ENCODE data around the gene TK2. TPM values are rescaled to one million over a fixed set of nuclear protein-coding genes. Genes with fewer than 3 reads are reported as not detected.

The TK2 gene
- total RNA-seq, 4 donors from 2014 or later, result 15.7 to 20.6 (median 16.6) TPM

DNA sequence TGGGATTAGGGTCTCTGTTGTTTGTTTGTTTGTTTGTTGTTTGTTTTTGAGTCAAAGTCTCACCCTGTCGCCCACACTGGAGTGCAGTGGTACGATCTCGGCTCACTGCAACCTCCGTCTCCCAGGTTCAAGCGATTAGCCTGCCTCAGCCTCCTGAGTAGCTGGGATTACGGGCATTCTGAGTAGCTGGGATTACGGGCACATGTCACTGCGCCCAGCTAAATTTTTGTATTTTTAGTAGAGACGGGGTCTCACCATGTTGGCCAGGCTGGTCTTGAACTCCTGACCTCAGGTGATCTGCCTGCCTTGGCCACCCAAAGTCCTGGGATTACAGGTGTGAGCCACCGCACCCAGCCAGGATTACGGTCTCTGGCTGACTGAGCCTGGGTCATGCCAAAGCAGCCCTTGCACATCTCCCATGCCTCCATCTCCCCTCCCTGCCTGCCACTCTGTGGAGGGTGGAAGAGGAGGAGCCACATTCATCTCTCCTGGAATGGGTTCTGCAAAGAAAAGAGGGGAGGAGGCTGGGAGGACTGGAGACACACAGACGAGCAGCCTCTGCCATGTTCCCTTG lies 63.6 kb downstream of the TK2 start:
- no peak for DNase-seq

DNA sequence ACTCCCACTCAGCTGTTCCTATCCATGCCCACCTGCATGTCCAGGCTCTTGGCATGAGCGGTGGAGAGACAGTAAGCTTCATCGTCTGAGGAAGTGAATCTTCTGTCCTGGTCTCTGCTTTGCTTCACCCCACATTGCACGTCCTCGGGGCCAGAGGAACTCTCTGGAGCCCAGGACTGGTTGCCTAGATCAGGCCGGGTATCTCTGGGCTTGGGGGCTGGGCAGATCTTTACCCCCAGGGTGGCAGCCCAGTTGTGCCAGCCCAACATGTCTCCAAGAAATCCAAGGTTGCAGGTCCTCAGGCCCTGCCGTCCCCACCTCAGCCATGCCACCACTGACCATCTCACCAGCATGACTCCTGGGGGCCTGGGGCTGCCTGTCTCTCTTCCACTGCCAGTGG lies 64.5 kb downstream of the TK2 start:
- in situ Hi-C loops (cut with MboI; ENCODE audit: low pct_ligation_motif_present in 1 of 4, low pct_unique_long_range_greater_than_20kb in 1 of 4, low sequenced_read_pairs in 3 of 4), result loop anchor here in 2 of 4 donors (10.0 to 25.0 kb wide), 2 partner anchors 81 to 102 kb away; partner anchors contain the start of gene CMTM2 (in 2 of the 2)

More for the DNA sequence above, 63.6 kb downstream of the TK2 start:
- intact Hi-C loops (cut with DNase I; ENCODE audit: low total_unique reads) (loop anchor here (5.0 kb wide), 1 partner anchor 79 kb away; no protein-coding TSS in a partner anchor), in situ Hi-C loops (cut with MboI; ENCODE audit: low pct_ligation_motif_present in 1 of 4, low pct_unique_long_range_greater_than_20kb in 1 of 4, low sequenced_read_pairs in 3 of 4) (loop anchor here in 2 of 4 donors (10.0 to 25.0 kb wide), 2 partner anchors 81 to 101 kb away; partner anchors contain the start of gene CMTM2 (in 2 of the 2))
- Histone ChIP-seq H3K27ac (peak overlapping the region in 1 of 4 donors; percentile 60), H3K27me3 (no peaks in the 10 kb centered on the region), H3K36me3 (no peaks in the 10 kb centered on the region), H3K4me3 (no peak overlapping the region), H3K9me3 (no peaks in the 10 kb centered on the region), H3K4me1 (peaks cover 0 to 11% (median 8%) of the 10 kb centered on the region in 4 donors)
- TF ChIP-seq POLR2A (IDR thresholded peaks at IDR 0.05) (no peak), POLR2AphosphoS5 (IDR thresholded peaks at IDR 0.05) (no peak), EP300 (IDR thresholded peaks at IDR 0.05; ENCODE audit: low read depth) (no peak)
- TF ChIP-seq, protein P1, sequence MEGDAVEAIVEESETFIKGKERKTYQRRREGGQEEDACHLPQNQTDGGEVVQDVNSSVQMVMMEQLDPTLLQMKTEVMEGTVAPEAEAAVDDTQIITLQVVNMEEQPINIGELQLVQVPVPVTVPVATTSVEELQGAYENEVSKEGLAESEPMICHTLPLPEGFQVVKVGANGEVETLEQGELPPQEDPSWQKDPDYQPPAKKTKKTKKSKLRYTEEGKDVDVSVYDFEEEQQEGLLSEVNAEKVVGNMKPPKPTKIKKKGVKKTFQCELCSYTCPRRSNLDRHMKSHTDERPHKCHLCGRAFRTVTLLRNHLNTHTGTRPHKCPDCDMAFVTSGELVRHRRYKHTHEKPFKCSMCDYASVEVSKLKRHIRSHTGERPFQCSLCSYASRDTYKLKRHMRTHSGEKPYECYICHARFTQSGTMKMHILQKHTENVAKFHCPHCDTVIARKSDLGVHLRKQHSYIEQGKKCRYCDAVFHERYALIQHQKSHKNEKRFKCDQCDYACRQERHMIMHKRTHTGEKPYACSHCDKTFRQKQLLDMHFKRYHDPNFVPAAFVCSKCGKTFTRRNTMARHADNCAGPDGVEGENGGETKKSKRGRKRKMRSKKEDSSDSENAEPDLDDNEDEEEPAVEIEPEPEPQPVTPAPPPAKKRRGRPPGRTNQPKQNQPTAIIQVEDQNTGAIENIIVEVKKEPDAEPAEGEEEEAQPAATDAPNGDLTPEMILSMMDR (IDR thresholded peaks at IDR 0.05), result no peak
- WGBS, 2 donors (ENCODE audit: low coverage in 1 of 2), result 93% methylated on average over 12 of the region's 12 CpGs; no CpG with 5 or more reads in 1 of the 2 donors

DNA sequence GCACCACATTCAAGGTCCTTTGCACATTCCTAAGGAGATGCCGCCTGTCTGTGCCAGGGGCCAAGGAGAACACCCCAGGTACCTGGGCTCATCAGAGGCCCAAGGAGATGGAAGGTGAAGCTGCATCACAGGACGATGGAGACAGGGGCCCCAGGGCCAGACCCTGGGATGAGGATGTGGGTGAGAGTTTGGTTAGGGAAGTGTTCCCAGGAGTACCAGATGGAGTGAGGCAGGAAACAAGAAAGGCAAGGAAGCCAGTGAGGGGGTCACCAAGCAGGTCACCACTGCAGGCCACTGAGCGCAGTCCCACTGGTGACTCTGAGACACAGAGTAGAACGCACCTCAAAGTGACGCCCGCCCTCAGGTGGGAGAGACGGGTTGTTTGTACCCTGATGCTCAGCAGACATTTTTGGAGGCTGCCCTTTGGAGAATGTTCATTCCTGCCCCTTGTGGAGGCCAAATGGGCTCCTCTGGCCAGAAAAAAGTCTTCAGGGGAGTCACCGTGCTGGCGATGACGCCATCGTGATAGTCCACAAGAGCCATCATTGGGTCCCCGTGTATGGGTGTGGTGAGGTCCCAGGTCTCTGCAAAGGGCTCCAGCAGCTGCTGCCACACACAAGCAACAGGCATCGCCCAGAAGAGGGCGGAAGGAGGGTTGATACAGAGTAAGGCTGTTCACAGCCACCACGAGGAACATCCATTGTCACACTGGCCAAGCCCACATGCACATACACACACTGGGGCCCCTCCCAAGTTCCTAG lies 65.3 kb downstream of the TK2 start:
- 66 to 84% methylated on average over 3 to 15 of the region's 15 CpGs for WGBS, 2 donors (ENCODE audit: low coverage in 1 of 2)
- DNase-seq, result no peak
- H3K4me3 ChIP-seq, result no peak overlapping the region
- no peaks in the 10 kb centered on the region for H3K9me3 ChIP-seq
- no peak overlapping the region for H3K27ac ChIP-seq
- no peaks in the 10 kb centered on the region for H3K27me3 ChIP-seq
- in situ Hi-C loops (cut with MboI; ENCODE audit: low pct_ligation_motif_present in 1 of 4, low pct_unique_long_range_greater_than_20kb in 1 of 4, low sequenced_read_pairs in 3 of 4), result loop anchor here in 2 of 4 donors (10.0 to 25.0 kb wide), 2 partner anchors 80 to 103 kb away; partner anchors contain the start of gene CMTM2 (in 2 of the 2)
- no peaks in the 10 kb centered on the region for H3K36me3 ChIP-seq
- TF ChIP-seq, protein P1 (IDR thresholded peaks at IDR 0.05), result no peak
- TF ChIP-seq EP300 (IDR thresholded peaks at IDR 0.05; ENCODE audit: low read depth), result no peak
- no peak for TF ChIP-seq POLR2A (IDR thresholded peaks at IDR 0.05)
- no peak for TF ChIP-seq POLR2AphosphoS5 (IDR thresholded peaks at IDR 0.05)
- peaks cover 0 to 11% (median 8%) of the 10 kb centered on the region in 4 donors for H3K4me1 ChIP-seq
- intact Hi-C loops (cut with DNase I; ENCODE audit: low total_unique reads), result loop anchor here (5.0 kb wide), 1 partner anchor 77 kb away; no protein-coding TSS in a partner anchor

More for the DNA sequence above, 64.5 kb downstream of the TK2 start:
- 93% methylated on average over 6 of the region's 6 CpGs; no CpG with 5 or more reads in 1 of the 2 donors for whole genome bisulfite sequencing, 2 donors (ENCODE audit: low coverage in 1 of 2)
- Histone ChIP-seq H3K4me1 (peaks cover 0 to 11% (median 8%) of the 10 kb centered on the region in 4 donors), H3K9me3 (no peaks in the 10 kb centered on the region), H3K4me3 (no peak overlapping the region), H3K36me3 (no peaks in the 10 kb centered on the region), H3K27ac (no peak overlapping the region), H3K27me3 (no peaks in the 10 kb centered on the region)
- no peak for TF ChIP-seq POLR2AphosphoS5 (IDR thresholded peaks at IDR 0.05)
- no peak for TF ChIP-seq POLR2A (IDR thresholded peaks at IDR 0.05)
- TF ChIP-seq EP300 (IDR thresholded peaks at IDR 0.05; ENCODE audit: low read depth), result no peak
- TF ChIP-seq, protein P1 (IDR thresholded peaks at IDR 0.05), result no peak
- DNase-seq, result no peak
- intact Hi-C loops (cut with DNase I; ENCODE audit: low total_unique reads), result loop anchor here (5.0 kb wide), 1 partner anchor 78 kb away; no protein-coding TSS in a partner anchor

Data from transverse colon (tissue), 4 donors.